Activated B cell treated with CpG ODN at 0.5 μM for 24 hours (primary cell): Measurements from ENCODE around the gene GRIK4. TPM values are rescaled to one million over a fixed set of nuclear protein-coding genes. Genes with fewer than 3 reads are reported as not detected.

ENCODE experiments used
- ATAC-seq: fragments of 200-7000 bp; cut with Tn5 transposase; one replicate; pipeline ENCODE4 v1.10.0; 2021; ENCODE audit warnings: low read depth, mild to moderate bottlenecking, moderate library complexity
- CTCF ChIA-PET: fragments of 350-600 bp; sonication (Branson Sonifier 250); formaldehyde crosslinking; loops from one replicate; lab custom pipeline; 2021; ENCODE audit warnings: antibody characterized with exemption; lab: Charles Lee
- POLR2A ChIA-PET: fragments of 350-600 bp; sonication (Branson Sonifier 250); formaldehyde crosslinking; loops from one replicate; lab custom pipeline; 2021; ENCODE audit warnings: antibody characterized with exemption; lab: Charles Lee
- DNase-seq: peaks from one replicate; pipeline ENCODE4 v3.0.0; 2022
- H3K27ac Mint-ChIP-seq: one replicate; pipeline ENCODE4 v1.8.0; 2020; ENCODE audit warnings: mixed read lengths
- H3K27me3 Mint-ChIP-seq: one replicate; pipeline ENCODE4 v1.8.0; 2021; ENCODE audit warnings: mixed read lengths
- H3K36me3 Mint-ChIP-seq: one replicate; pipeline ENCODE4 v1.8.0; 2021; ENCODE audit warnings: low read depth, mixed read lengths
- H3K4me1 Mint-ChIP-seq: one replicate; pipeline ENCODE4 v1.8.0; 2021; ENCODE audit warnings: mixed read lengths
- H3K4me3 Mint-ChIP-seq: one replicate; pipeline ENCODE4 v1.8.0; 2020; ENCODE audit warnings: mild to moderate bottlenecking, mixed read lengths
- H3K9me3 Mint-ChIP-seq: one replicate; pipeline ENCODE4 v1.8.0; 2020; ENCODE audit warnings: mixed read lengths
- intact Hi-C: fragments of 100-400 bp; cut with micrococcal nuclease; formaldehyde crosslinking; loops from one replicate; pipeline ENCODE4 v1.15.1; 2024
- total RNA-seq: library from RNA; stranded (reverse); gene quantifications from 2 replicates; pipeline ENCODE4 v1.2.3, GENCODE V29; 2022
- TF ChIP-seq, protein P1 (sequence below): fragments of 200-600 bp; IDR thresholded peaks from one replicate; pipeline ENCODE4 v1.8.0; 2022; ENCODE audit warnings: antibody characterized with exemption, mild to moderate bottlenecking

Gene GRIK4
- total RNA-seq, 1 donor from 2014 or later: not detected

DNA sequence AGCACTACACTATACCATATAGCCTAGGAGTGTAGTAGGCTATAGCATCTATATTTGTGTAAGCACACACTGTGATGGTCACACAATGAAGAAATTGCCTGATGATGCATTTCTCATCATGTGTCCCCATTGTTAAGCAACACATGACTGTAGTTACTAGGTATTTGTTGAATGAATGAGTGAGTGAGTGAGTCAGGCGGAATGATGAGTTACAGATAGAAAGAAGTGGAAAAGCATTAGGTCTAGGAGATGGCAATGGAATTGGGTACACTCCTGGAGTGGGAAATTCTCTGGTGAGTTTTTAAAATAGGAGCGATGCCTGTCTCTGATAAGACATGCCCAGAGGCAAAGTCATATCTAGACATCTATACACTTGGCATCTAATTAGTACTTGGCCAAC is 351.8 kb downstream of the GRIK4 start:
- peaks cover 16% of the 10 kb centered on the region for H3K27me3 Mint-ChIP-seq
- TF ChIP-seq, protein P1, sequence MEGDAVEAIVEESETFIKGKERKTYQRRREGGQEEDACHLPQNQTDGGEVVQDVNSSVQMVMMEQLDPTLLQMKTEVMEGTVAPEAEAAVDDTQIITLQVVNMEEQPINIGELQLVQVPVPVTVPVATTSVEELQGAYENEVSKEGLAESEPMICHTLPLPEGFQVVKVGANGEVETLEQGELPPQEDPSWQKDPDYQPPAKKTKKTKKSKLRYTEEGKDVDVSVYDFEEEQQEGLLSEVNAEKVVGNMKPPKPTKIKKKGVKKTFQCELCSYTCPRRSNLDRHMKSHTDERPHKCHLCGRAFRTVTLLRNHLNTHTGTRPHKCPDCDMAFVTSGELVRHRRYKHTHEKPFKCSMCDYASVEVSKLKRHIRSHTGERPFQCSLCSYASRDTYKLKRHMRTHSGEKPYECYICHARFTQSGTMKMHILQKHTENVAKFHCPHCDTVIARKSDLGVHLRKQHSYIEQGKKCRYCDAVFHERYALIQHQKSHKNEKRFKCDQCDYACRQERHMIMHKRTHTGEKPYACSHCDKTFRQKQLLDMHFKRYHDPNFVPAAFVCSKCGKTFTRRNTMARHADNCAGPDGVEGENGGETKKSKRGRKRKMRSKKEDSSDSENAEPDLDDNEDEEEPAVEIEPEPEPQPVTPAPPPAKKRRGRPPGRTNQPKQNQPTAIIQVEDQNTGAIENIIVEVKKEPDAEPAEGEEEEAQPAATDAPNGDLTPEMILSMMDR: no peak
- H3K36me3 Mint-ChIP-seq: no peaks in the 10 kb centered on the region
- DNase-seq (no peak), ATAC-seq (no peak)
- POLR2A ChIA-PET: no interaction called here
- H3K4me3 Mint-ChIP-seq: no peak overlapping the region
- no peak overlapping the region for H3K27ac Mint-ChIP-seq
- CTCF ChIA-PET: no interaction called here
- H3K9me3 Mint-ChIP-seq: no peaks in the 10 kb centered on the region
- no peaks in the 10 kb centered on the region for H3K4me1 Mint-ChIP-seq
- intact Hi-C loops: no loop called here

DNA sequence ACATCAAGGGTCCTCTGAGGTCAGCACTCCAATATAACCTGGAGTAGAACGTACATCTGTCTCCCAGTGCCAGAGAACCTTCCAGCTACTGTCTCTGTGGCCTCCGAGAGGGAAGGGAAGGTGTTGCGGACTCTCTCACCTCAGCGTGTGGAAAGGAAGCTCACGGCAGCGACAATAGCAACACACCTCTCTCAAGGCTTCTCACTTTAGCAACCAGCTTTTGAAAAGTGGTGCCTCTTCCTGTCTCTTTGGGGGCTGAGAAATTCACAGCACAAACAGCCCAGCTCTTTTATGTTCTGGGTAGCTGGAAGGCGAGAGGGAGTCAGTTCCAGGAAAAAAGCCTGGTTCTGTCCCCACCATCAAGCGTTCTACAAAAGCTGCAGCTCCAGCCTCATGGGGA is 355.5 kb downstream of the GRIK4 start:
- H3K4me3 Mint-ChIP-seq: no peak overlapping the region
- no peak overlapping the region for H3K27ac Mint-ChIP-seq
- H3K9me3 Mint-ChIP-seq: no peaks in the 10 kb centered on the region
- ChIA-PET POLR2A (no interaction called here), CTCF (no interaction called here)
- intact Hi-C loops: no loop called here
- ATAC-seq (no peak), DNase-seq (no peak)
- H3K27me3 Mint-ChIP-seq: peaks cover 24% of the 10 kb centered on the region
- no peaks in the 10 kb centered on the region for H3K36me3 Mint-ChIP-seq
- H3K4me1 Mint-ChIP-seq: peaks cover 7% of the 10 kb centered on the region
- TF ChIP-seq, protein P1: no peak

DNA sequence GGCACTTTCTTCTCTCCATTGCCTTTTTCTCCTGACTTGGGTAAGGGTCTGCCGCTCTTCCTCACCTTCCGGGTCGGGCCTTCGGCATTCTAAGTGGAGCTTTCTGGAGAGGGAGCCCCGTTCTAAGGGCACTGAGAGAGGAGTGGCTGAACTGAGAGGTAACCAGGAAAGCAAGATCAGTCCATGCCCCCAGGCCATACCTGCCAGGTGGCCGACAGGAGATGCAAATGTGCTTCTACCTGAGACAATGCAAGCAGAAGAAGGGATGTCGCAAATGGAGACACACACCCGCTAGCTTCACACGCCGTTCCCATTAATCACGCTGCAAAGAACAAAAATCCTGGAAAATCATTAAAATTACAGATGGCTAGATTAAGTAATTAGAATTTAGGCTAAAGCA is 356.0 kb downstream of the GRIK4 start:
- Mint-ChIP-seq H3K36me3 (no peaks in the 10 kb centered on the region), H3K27me3 (peaks cover 24% of the 10 kb centered on the region), H3K4me3 (no peak overlapping the region), H3K27ac (no peak overlapping the region), H3K4me1 (peaks cover 7% of the 10 kb centered on the region), H3K9me3 (no peaks in the 10 kb centered on the region)
- ChIA-PET CTCF (no interaction called here), POLR2A (no interaction called here)
- no peak for DNase-seq
- no peak for ATAC-seq
- TF ChIP-seq, protein P1: no peak
- intact Hi-C loops: no loop called here

DNA sequence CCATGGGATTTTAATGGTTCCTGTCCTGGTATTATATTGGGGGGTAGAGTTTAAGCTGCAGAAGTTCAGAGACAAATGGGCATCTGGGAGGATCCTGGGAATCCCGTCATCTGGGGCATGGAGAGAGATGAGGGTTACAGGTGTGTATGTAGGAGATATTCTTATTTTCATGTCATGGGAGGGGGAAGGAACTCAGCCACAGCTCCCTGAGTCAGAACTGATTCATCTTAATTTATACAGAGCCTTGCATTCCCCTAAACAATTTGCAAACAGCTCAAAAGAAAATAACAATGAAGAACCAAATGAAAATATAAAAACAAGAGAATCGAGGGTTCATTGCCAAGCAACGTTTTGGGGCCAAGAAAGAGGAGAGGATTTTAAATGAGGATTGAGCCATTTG is 356.4 kb downstream of the GRIK4 start:
- Mint-ChIP-seq H3K27ac (no peak overlapping the region), H3K36me3 (no peaks in the 10 kb centered on the region), H3K27me3 (peaks cover 28% of the 10 kb centered on the region), H3K4me1 (peaks cover 7% of the 10 kb centered on the region), H3K9me3 (no peaks in the 10 kb centered on the region), H3K4me3 (no peak overlapping the region)
- ATAC-seq: no peak
- ChIA-PET POLR2A (no interaction called here), CTCF (no interaction called here)
- TF ChIP-seq, protein P1: no peak
- DNase-seq: no peak
- intact Hi-C loops: no loop called here

DNA sequence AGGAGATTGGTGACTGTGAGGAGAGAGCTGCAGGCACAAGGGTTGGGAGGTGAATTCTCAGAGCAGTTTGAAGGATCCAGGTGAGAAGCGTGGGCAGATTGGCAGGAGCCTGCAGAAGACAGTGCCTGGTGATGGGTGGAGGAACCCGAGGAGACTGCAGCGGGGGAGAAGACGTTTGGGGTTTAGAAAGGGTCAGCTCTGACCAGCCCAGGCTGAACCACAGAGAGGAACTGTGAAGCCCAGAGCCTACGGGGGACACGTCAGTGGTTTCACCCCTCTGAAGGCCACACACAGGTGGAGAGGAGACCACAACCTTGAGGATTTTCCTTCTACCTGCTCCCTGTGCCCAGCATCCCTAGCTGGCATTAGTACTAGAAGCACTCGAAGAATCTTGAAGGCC is 357.5 kb downstream of the GRIK4 start:
- ChIA-PET CTCF (no interaction called here), POLR2A (no interaction called here)
- Mint-ChIP-seq H3K36me3 (no peaks in the 10 kb centered on the region), H3K4me3 (no peak overlapping the region), H3K27me3 (peaks cover 31% of the 10 kb centered on the region), H3K9me3 (no peaks in the 10 kb centered on the region), H3K27ac (no peak overlapping the region), H3K4me1 (peaks cover 7% of the 10 kb centered on the region)
- ATAC-seq: no peak
- intact Hi-C loops: no loop called here
- DNase-seq: no peak
- TF ChIP-seq, protein P1: no peak
